ENCODE results near the gene NOC4L. TPM values are rescaled to one million over a fixed set of nuclear protein-coding genes. Genes with fewer than 3 reads are reported as not detected.

Gene NOC4L
- total RNA-seq, 1 donor from 2014 or later = 10.0 TPM

- no peak for TF ChIP-seq CTCF (IDR thresholded peaks at IDR 0.05; ENCODE audit: insufficient read depth, low read length, severe bottlenecking)
- FAIRE-seq (no peak), DNase-seq (ENCODE audit: low read depth) (no peak)
- Histone ChIP-seq H3K27me3 (ENCODE audit: control insufficient read depth, insufficient read depth, low read length) (no peaks in the 10 kb centered on the region), H3K36me3 (ENCODE audit: control insufficient read depth, insufficient read depth, low read length) (peaks cover 38% of the 10 kb centered on the region), H3K4me3 (ENCODE audit: low read depth, low read length) (peak overlapping the region; percentile 98)
Observed at GRCh38 chr12:132143336-132144071, 753 bp upstream of the NOC4L start.

- no peak for DNase-seq (ENCODE audit: low read depth)
- no peaks in the 10 kb centered on the region for H3K27me3 ChIP-seq (ENCODE audit: control insufficient read depth, insufficient read depth, low read length)
- peak overlapping the region; percentile 98 for H3K4me3 ChIP-seq (ENCODE audit: low read depth, low read length)
- H3K36me3 ChIP-seq (ENCODE audit: control insufficient read depth, insufficient read depth, low read length) = peaks cover 29% of the 10 kb centered on the region
- FAIRE-seq = no peak
- TF ChIP-seq CTCF (IDR thresholded peaks at IDR 0.05; ENCODE audit: insufficient read depth, low read length, severe bottlenecking) = no peak
Observed at GRCh38 chr12:132144810-132145168, 532 bp downstream of the NOC4L start.

- Histone ChIP-seq H3K36me3 (ENCODE audit: control insufficient read depth, insufficient read depth, low read length) (peaks cover 25% of the 10 kb centered on the region), H3K27me3 (ENCODE audit: control insufficient read depth, insufficient read depth, low read length) (no peaks in the 10 kb centered on the region), H3K4me3 (ENCODE audit: low read depth, low read length) (peak overlapping the region; percentile 98)
- FAIRE-seq (no peak), DNase-seq (ENCODE audit: low read depth) (no peak)
- TF ChIP-seq CTCF (IDR thresholded peaks at IDR 0.05; ENCODE audit: insufficient read depth, low read length, severe bottlenecking) = no peak
Observed at GRCh38 chr12:132145334-132145733, 1.1 kb downstream of the NOC4L start.

- Histone ChIP-seq H3K27me3 (ENCODE audit: control insufficient read depth, insufficient read depth, low read length) (no peaks in the 10 kb centered on the region), H3K36me3 (ENCODE audit: control insufficient read depth, insufficient read depth, low read length) (peaks cover 20% of the 10 kb centered on the region), H3K4me3 (ENCODE audit: low read depth, low read length) (no peak overlapping the region)
- DNase-seq (ENCODE audit: low read depth) = no peak
- FAIRE-seq = peak; percentile 13
- TF ChIP-seq CTCF (IDR thresholded peaks at IDR 0.05; ENCODE audit: insufficient read depth, low read length, severe bottlenecking) = no peak
Observed at GRCh38 chr12:132146098-132146497, 1.8 kb downstream of the NOC4L start.

GRCh38 chr12:132146772-132147422 lies 2.6 kb downstream of the NOC4L start:
- FAIRE-seq (no peak), DNase-seq (ENCODE audit: low read depth) (no peak)
- Histone ChIP-seq H3K4me3 (ENCODE audit: low read depth, low read length) (no peak overlapping the region), H3K36me3 (ENCODE audit: control insufficient read depth, insufficient read depth, low read length) (peaks cover 16% of the 10 kb centered on the region), H3K27me3 (ENCODE audit: control insufficient read depth, insufficient read depth, low read length) (no peaks in the 10 kb centered on the region)
- no peak for TF ChIP-seq CTCF (IDR thresholded peaks at IDR 0.05; ENCODE audit: insufficient read depth, low read length, severe bottlenecking)
